ENCODE results near the gene DAPK2.

Gene DAPK2

GRCh38 chr15:63971904-63972303 lies 74.4 kb downstream of the DAPK2 start:
- TF ChIP-seq SPI1 (IDR thresholded peaks at IDR 0.05; ENCODE audit: borderline replicate concordance, low read depth) (peak; percentile 20; the same call in 1 of the 2 replicates), REST (IDR thresholded peaks at IDR 0.05; ENCODE audit: insufficient replicate concordance, low read depth) (no peak)
- no peak overlapping the region for H3K4me3 ChIP-seq (replicated peaks; ENCODE audit: insufficient read depth, low read length)
- DNase-seq (ENCODE audit: low read depth in 1 of 2, low spot score in 1 of 2) = no peak
- H3K27ac ChIP-seq (replicated peaks) = no peak overlapping the region
- H3K27me3 ChIP-seq (ENCODE audit: insufficient read depth, poor library complexity, severe bottlenecking) = no peaks in the 10 kb centered on the region

GRCh38 chr15:63971427-63971805 lies 74.9 kb downstream of the DAPK2 start:
- DNase-seq (ENCODE audit: low read depth in 1 of 2, low spot score in 1 of 2) = no peak
- Histone ChIP-seq H3K27ac (replicated peaks) (no peak overlapping the region), H3K4me3 (replicated peaks; ENCODE audit: insufficient read depth, low read length) (no peak overlapping the region), H3K27me3 (ENCODE audit: insufficient read depth, poor library complexity, severe bottlenecking) (no peaks in the 10 kb centered on the region)
- TF ChIP-seq SPI1 (IDR thresholded peaks at IDR 0.05; ENCODE audit: borderline replicate concordance, low read depth) = no peak
- TF ChIP-seq REST (IDR thresholded peaks at IDR 0.05; ENCODE audit: insufficient replicate concordance, low read depth) = no peak
- TF ChIP-seq POLR2AphosphoS5 (IDR thresholded peaks at IDR 0.05; ENCODE audit: low read depth) = no peak
- TF ChIP-seq CTCF (IDR thresholded peaks at IDR 0.05; ENCODE audit: insufficient read depth, low read length) = no peak
- TF ChIP-seq GABPA (IDR thresholded peaks at IDR 0.05; ENCODE audit: low read depth) = no peak

- Histone ChIP-seq H3K27me3 (ENCODE audit: insufficient read depth, poor library complexity, severe bottlenecking) (no peaks in the 10 kb centered on the region), H3K27ac (replicated peaks) (peak overlapping the region; percentile 18; the same call in 1 of the 2 replicates), H3K4me3 (replicated peaks; ENCODE audit: insufficient read depth, low read length) (no peak overlapping the region)
- TF ChIP-seq POLR2AphosphoS5 (IDR thresholded peaks at IDR 0.05; ENCODE audit: low read depth) = no peak
- TF ChIP-seq REST (IDR thresholded peaks at IDR 0.05; ENCODE audit: insufficient replicate concordance, low read depth) = no peak
- TF ChIP-seq CTCF (IDR thresholded peaks at IDR 0.05; ENCODE audit: insufficient read depth, low read length) = no peak
- no peak for TF ChIP-seq GABPA (IDR thresholded peaks at IDR 0.05; ENCODE audit: low read depth)
- no peak for TF ChIP-seq SPI1 (IDR thresholded peaks at IDR 0.05; ENCODE audit: borderline replicate concordance, low read depth)
- no peak for DNase-seq (ENCODE audit: low read depth in 1 of 2, low spot score in 1 of 2)
These were observed 75.5 kb downstream of the DAPK2 start for GRCh38 chr15:63970621-63971426.

Measured in HL-60 (cell line).